Left ventricle myocardium inferior (tissue), 1 donor: ENCODE results near the gene ERICH3. TPM values are rescaled to one million over a fixed set of nuclear protein-coding genes. Genes with fewer than 3 reads are reported as not detected.

Experiments
- DNase-seq: peaks from one replicate; pipeline ENCODE4 v3.0.0-alpha.2; 2020
- H3K27ac ChIP-seq: fragments of 200-600 bp; replicated peaks from 2 replicates; pipeline ENCODE4 v1.8.0; 2021
- H3K27me3 ChIP-seq: fragments of 200-600 bp; 2 replicates; pipeline ENCODE4 v1.8.0; 2021; ENCODE audit warnings: low read depth
- H3K36me3 ChIP-seq: fragments of 200-600 bp; 2 replicates; pipeline ENCODE4 v1.8.0; 2021
- H3K4me1 ChIP-seq: fragments of 200-600 bp; 2 replicates; pipeline ENCODE4 v1.8.0; 2021
- H3K4me3 ChIP-seq: fragments of 200-600 bp; 2 replicates; pipeline ENCODE4 v1.8.0; 2021; ENCODE audit warnings: mild to moderate bottlenecking, moderate library complexity
- H3K9me3 ChIP-seq: fragments of 200-600 bp; replicated peaks from 2 replicates; pipeline ENCODE4 v1.8.0; 2021
- intact Hi-C: fragments of 100-400 bp; cut with micrococcal nuclease; formaldehyde crosslinking; loops from one replicate; pipeline ENCODE4 v1.11.0; 2022
- total RNA-seq: library from RNA; stranded (reverse); fragmentation: NEBNext Ultra II Directional; extraction: Animal tissue kit (Norgen Biotek cat#: 25700); gene quantifications from one replicate; pipeline ENCODE4 v1.2.1, GENCODE V29; 2021
- TF ChIP-seq, protein P1 (sequence below): fragments of 200-600 bp; IDR thresholded peaks from 2 replicates; pipeline ENCODE4 v1.8.0; 2021; ENCODE audit warnings: antibody characterized with exemption, mild to moderate bottlenecking, borderline replicate concordance
- donor health status: DM: no; HTN: yes; CAD: no; lungs with severe emphysema.

Gene ERICH3
- total RNA-seq, 1 donor from 2014 or later, result not detected

DNA sequence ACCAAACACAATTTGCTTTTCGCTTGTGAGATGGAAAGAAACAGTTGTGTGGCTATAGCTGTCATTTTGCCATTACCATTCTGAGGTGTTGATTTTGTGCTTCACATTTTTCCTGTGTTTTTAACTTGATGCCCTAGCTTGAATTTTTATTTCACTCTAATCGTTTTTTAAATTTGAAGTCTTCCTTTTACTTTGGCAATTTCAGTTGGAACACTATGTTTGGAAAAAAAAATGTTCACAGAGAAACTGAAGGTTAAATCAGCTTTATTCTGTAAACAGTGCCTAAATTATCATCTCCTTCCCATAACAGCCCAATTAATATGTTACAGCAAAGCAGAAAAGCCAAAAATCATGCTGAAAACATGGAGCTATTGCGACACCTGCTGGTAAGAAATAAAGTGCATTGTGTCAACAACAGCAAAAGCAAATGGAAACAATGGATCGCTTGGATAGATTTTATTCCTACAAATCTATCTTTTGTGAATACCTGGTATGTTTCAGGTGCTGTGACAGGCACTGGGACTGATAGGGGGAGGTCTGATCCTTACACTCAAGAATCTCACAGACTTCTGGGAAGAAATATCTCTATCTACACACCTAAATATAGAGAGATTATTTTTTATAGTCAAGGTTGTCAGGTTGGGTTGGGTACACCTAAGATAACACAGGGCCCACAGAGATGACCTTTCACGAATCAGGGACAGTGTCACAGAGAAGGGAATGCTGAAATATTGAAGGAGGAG lies 16.2 kb upstream of the ERICH3 start:
- Histone ChIP-seq H3K27me3 (no peaks in the 10 kb centered on the region), H3K4me3 (no peak overlapping the region), H3K4me1 (no peaks in the 10 kb centered on the region), H3K36me3 (no peaks in the 10 kb centered on the region), H3K27ac (no peak overlapping the region), H3K9me3 (no peaks in the 10 kb centered on the region)
- intact Hi-C loops, result no loop called here
- TF ChIP-seq, protein P1, sequence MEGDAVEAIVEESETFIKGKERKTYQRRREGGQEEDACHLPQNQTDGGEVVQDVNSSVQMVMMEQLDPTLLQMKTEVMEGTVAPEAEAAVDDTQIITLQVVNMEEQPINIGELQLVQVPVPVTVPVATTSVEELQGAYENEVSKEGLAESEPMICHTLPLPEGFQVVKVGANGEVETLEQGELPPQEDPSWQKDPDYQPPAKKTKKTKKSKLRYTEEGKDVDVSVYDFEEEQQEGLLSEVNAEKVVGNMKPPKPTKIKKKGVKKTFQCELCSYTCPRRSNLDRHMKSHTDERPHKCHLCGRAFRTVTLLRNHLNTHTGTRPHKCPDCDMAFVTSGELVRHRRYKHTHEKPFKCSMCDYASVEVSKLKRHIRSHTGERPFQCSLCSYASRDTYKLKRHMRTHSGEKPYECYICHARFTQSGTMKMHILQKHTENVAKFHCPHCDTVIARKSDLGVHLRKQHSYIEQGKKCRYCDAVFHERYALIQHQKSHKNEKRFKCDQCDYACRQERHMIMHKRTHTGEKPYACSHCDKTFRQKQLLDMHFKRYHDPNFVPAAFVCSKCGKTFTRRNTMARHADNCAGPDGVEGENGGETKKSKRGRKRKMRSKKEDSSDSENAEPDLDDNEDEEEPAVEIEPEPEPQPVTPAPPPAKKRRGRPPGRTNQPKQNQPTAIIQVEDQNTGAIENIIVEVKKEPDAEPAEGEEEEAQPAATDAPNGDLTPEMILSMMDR, result peak; percentile 86
- no peak for DNase-seq

DNA sequence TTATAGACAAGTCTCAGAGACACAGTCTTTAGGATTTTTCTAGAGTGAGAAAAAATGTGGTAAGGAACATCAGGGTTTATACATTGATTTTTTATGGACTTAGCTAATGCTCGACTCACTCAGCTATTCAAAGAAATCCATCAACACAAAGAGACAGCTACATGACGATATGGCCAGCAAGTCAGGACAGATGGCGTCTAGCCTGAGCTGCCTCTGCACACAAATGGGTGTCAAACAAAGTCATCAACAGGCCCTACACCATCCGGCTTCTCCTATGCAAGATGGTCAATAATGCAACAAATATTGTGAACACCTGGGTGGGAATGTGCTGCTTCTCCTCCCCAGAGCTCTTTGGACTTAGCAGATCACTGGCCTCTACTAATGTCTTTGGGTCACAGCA lies 13.3 kb upstream of the ERICH3 start:
- H3K27ac ChIP-seq, result no peak overlapping the region
- H3K4me1 ChIP-seq, result no peaks in the 10 kb centered on the region

DNA sequence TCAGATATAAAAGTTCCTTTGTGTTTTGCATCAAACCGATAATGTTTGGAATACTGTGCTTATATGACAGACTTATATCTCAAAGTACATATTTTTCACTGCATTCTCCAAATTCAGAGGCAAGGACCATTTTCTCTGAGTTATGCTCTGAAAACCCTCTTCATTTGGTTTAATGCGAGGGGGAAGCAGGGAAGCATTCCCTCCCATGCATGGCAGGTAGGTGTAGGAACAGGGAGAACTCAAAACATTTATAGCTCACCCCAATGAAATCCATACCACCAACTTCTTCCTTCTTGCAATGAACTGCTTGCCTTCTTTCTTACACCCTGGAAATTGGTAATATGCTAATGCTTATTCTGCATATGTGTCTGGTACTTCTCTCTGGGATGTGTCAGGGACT lies 10.7 kb upstream of the ERICH3 start:
- no peak overlapping the region for H3K4me3 ChIP-seq
- no peaks in the 10 kb centered on the region for H3K27me3 ChIP-seq
- TF ChIP-seq, protein P1, result no peak
- H3K27ac ChIP-seq, result no peak overlapping the region
- no peaks in the 10 kb centered on the region for H3K36me3 ChIP-seq
- H3K9me3 ChIP-seq, result no peaks in the 10 kb centered on the region
- DNase-seq, result no peak
- intact Hi-C loops, result no loop called here
- H3K4me1 ChIP-seq, result no peaks in the 10 kb centered on the region

More for the DNA sequence above, 13.3 kb upstream of the ERICH3 start:
- Histone ChIP-seq H3K4me3 (no peak overlapping the region), H3K27me3 (no peaks in the 10 kb centered on the region), H3K9me3 (no peaks in the 10 kb centered on the region), H3K36me3 (no peaks in the 10 kb centered on the region)
- intact Hi-C loops, result no loop called here
- DNase-seq, result no peak
- TF ChIP-seq, protein P1, result no peak

DNA sequence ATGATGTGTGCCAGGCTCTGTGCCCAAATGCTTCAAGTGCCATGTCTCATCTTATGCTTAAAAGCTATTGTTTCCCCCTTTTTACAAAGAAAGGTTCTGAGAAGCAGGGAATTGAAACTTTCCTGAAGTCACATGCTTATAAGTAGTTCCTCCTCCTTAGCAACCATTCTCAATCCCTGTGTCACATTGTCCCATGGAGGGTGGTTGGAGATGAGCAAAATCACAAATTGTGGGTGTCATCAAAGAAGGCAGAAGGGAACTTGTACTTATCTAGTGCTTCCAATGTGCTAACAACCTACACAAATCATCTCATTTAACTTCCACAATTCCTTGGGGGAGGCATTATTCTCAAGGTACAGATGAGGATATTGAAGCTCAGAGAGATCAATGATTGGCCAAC lies 10.1 kb upstream of the ERICH3 start:
- H3K27ac ChIP-seq, result no peak overlapping the region
- H3K9me3 ChIP-seq, result no peaks in the 10 kb centered on the region
- no peak for DNase-seq
- no peak overlapping the region for H3K4me3 ChIP-seq
- H3K27me3 ChIP-seq, result no peaks in the 10 kb centered on the region
- no peaks in the 10 kb centered on the region for H3K4me1 ChIP-seq
- TF ChIP-seq, protein P1, result no peak
- intact Hi-C loops, result no loop called here
- H3K36me3 ChIP-seq, result no peaks in the 10 kb centered on the region

DNA sequence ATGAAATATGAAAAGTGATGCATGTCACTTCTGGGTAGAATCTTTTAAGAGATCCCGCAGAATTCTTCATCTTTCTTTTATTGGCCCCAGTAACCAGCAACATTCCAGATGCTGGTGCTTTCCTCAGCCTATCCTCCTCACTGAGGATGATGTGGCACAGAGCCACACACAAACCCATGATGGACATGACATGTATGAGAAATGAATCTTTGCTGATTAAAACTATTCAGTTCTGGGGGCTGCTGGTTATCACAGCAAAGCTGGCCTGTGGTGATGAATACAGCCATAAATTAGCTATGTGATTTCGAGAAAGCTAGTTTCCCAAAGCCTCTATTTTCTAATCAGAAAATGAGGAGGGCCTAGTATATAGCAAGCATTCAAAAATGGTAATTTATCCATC lies 8.3 kb upstream of the ERICH3 start:
- Histone ChIP-seq H3K4me1 (no peaks in the 10 kb centered on the region), H3K36me3 (no peaks in the 10 kb centered on the region), H3K4me3 (no peak overlapping the region), H3K27ac (no peak overlapping the region), H3K27me3 (no peaks in the 10 kb centered on the region), H3K9me3 (no peaks in the 10 kb centered on the region)
- TF ChIP-seq, protein P1, result no peak
- intact Hi-C loops, result no loop called here
- no peak for DNase-seq
